PFSK-1 (cell line): ENCODE data around the gene PCARE.

Experiments
- POLR2AphosphoS5 ChIP-seq: IDR thresholded peaks from 2 replicates; pipeline ENCODE4 v1.6.1; 2012; ENCODE audit warnings: low read depth, mild to moderate bottlenecking, control low read depth, low read length, moderate library complexity
- TAF1 ChIP-seq: IDR thresholded peaks from 2 replicates; pipeline ENCODE4 v1.6.1; 2012; ENCODE audit warnings: low read length, control low read depth, borderline replicate concordance; ENCODE audit not compliant: insufficient read depth
- TF ChIP-seq, protein P1 (sequence below), 2 experiments: IDR thresholded peaks; 2 replicates each; pipeline versions ENCODE4 v1.6.1 to v1.8.0; 2011 to 2012; ENCODE audit warnings: low read depth in 2 of 2, low read length in 2 of 2, control low read depth in 1 of 2, inconsistent platforms in 1 of 2, mild to moderate bottlenecking in 1 of 2, moderate library complexity in 1 of 2; ENCODE audit not compliant: insufficient read depth in 1 of 2

GRCh38 chr2:29033172-29033571 is 41.2 kb downstream of the PCARE start:
- no peak for TF ChIP-seq POLR2AphosphoS5
- TF ChIP-seq, protein P1, sequence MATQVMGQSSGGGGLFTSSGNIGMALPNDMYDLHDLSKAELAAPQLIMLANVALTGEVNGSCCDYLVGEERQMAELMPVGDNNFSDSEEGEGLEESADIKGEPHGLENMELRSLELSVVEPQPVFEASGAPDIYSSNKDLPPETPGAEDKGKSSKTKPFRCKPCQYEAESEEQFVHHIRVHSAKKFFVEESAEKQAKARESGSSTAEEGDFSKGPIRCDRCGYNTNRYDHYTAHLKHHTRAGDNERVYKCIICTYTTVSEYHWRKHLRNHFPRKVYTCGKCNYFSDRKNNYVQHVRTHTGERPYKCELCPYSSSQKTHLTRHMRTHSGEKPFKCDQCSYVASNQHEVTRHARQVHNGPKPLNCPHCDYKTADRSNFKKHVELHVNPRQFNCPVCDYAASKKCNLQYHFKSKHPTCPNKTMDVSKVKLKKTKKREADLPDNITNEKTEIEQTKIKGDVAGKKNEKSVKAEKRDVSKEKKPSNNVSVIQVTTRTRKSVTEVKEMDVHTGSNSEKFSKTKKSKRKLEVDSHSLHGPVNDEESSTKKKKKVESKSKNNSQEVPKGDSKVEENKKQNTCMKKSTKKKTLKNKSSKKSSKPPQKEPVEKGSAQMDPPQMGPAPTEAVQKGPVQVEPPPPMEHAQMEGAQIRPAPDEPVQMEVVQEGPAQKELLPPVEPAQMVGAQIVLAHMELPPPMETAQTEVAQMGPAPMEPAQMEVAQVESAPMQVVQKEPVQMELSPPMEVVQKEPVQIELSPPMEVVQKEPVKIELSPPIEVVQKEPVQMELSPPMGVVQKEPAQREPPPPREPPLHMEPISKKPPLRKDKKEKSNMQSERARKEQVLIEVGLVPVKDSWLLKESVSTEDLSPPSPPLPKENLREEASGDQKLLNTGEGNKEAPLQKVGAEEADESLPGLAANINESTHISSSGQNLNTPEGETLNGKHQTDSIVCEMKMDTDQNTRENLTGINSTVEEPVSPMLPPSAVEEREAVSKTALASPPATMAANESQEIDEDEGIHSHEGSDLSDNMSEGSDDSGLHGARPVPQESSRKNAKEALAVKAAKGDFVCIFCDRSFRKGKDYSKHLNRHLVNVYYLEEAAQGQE (IDR thresholded peaks at IDR 0.05; ENCODE audit: insufficient read depth in 1 of 2, low read depth in 2 of 2, low read length in 2 of 2): no peak
- TF ChIP-seq TAF1: no peak
